ENCODE measurements around the gene FHL2. TPM values are rescaled to one million over a fixed set of nuclear protein-coding genes. Genes with fewer than 3 reads are reported as not detected.

Gene FHL2
- total RNA-seq, 1 donor: 267 TPM

DNA sequence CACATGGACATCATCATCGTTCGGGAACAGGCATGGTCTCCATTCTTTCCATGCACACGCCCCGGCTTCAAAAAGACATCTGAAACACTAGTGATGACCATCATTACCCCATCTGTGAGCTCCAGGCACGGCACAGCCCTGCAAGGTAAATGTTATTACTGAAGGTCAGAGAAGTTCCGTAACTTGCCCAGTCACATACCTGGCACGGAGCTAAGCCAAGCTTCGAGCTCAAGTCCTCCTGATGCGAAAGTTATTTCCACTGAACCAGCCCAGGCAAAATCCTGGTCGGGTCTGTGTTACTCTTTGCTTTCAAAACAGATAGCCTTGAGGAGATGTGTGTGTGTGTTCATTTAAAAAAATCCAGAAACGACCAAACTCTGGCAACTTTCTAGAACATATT is 22.8 kb downstream of the FHL2 start:
- DNase-seq (ENCODE audit: low read depth): peak; percentile 63
- TF ChIP-seq, protein P1, sequence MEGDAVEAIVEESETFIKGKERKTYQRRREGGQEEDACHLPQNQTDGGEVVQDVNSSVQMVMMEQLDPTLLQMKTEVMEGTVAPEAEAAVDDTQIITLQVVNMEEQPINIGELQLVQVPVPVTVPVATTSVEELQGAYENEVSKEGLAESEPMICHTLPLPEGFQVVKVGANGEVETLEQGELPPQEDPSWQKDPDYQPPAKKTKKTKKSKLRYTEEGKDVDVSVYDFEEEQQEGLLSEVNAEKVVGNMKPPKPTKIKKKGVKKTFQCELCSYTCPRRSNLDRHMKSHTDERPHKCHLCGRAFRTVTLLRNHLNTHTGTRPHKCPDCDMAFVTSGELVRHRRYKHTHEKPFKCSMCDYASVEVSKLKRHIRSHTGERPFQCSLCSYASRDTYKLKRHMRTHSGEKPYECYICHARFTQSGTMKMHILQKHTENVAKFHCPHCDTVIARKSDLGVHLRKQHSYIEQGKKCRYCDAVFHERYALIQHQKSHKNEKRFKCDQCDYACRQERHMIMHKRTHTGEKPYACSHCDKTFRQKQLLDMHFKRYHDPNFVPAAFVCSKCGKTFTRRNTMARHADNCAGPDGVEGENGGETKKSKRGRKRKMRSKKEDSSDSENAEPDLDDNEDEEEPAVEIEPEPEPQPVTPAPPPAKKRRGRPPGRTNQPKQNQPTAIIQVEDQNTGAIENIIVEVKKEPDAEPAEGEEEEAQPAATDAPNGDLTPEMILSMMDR (IDR thresholded peaks at IDR 0.05; ENCODE audit: insufficient read depth, low read length): no peak
- no peak overlapping the region for H3K4me3 ChIP-seq (ENCODE audit: low read depth, low read length)

DNA sequence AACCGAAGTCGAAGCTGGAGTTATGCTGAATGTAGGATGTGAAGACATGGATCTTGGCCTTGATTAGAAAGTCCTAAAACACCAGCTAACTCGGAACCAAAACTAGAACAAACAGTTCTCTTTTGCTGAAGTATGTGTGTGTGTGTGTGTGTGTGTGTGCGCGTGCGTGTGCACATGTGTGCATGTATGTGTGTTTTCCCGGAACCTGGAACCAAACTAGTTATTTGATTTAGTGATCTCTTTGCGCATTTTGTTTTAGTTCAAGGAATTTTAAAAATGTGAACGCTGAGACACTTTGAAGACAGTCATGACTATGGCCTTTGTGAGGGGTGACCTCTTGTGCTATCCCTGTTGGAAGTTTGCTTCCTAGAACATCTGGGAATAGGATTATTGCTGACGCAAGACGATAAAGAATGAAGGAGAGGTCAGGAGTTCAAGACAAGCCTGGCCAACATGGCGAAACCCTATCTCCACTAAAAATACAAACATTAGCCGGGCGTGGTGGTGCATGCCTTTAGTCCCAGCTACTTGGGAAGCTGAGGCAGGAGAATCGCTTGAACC is 23.8 kb downstream of the FHL2 start:
- TF ChIP-seq, protein P1 (IDR thresholded peaks at IDR 0.05; ENCODE audit: insufficient read depth, low read length): no peak
- H3K4me3 ChIP-seq (ENCODE audit: low read depth, low read length): no peak overlapping the region
- peak; percentile 95 for DNase-seq (ENCODE audit: low read depth)

DNA sequence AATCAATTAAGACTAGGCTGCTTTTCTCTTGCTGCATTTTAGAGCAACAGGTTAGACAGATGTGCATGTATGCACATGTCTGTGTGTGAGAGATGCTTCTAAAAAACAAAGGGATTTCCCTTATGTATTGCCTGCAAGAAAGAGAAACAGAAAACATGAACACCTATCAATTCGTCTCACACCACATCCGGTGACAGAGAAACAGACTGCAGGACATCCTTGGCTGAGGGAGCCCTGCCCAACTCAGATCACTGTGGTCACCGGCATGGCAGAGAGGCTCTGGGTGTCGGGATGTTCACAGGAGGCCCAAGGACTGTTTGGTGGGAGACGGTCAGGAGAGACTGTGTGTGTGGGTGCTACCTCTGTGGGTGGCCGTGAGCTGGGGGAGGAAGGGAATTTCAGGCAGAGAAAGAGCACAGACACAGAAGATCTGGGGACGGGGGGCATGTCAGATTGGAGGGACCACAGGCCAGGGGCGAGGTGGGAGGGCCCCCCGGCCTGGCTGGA is 24.9 kb downstream of the FHL2 start:
- no peak overlapping the region for H3K4me3 ChIP-seq (ENCODE audit: low read depth, low read length)
- TF ChIP-seq, protein P1 (IDR thresholded peaks at IDR 0.05; ENCODE audit: insufficient read depth, low read length): no peak

DNA sequence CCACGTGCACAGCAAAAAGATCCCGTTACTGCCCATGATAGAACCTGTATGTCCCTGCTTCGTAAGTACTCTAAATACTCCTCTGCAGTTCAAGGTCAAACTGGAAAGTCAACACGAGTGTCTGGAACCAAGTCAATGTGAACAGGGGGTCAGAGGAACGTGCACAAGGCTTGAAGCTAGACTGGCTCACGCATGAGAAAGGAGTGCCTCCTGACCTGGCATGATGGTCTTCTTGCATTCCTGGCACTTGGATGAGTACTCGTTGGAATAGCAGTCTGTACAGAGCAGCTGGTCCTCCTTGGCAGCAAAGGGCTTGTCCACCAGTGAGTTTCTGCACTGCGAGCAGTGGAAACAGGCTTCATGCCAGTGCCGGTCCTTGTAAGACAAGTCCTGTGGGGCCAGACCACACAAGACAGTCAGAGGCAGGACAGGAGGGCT is 25.5 kb downstream of the FHL2 start:
- TF ChIP-seq, protein P1 (IDR thresholded peaks at IDR 0.05; ENCODE audit: insufficient read depth, low read length): no peak
- peak; percentile 86 for DNase-seq (ENCODE audit: low read depth)
- H3K4me3 ChIP-seq (ENCODE audit: low read depth, low read length): no peak overlapping the region

More for the DNA sequence above, 24.9 kb downstream of the FHL2 start:
- DNase-seq (ENCODE audit: low read depth): no peak

DNA sequence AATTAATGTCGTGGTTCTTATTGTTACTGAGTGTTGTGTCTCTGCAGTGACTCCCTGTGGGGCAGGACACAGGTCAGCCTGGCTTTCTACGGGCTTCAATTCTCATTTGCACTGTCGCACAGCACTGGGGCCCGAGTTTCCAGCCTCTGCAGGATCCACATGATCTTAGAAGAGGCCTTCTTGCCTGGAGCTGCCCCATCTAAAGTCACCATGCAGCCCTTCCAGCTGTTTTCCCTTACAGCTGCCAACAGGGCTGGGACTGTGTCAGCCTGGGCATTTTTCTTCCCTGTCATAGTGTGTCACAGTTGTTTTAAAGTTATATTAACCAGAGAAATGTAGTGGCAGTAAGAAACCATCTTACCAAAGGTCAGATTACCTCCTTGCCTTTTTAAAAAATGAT is 27.0 kb downstream of the FHL2 start:
- no peak for DNase-seq (ENCODE audit: low read depth)
- TF ChIP-seq, protein P1 (IDR thresholded peaks at IDR 0.05; ENCODE audit: insufficient read depth, low read length): no peak
- H3K4me3 ChIP-seq (ENCODE audit: low read depth, low read length): no peak overlapping the region

DNA sequence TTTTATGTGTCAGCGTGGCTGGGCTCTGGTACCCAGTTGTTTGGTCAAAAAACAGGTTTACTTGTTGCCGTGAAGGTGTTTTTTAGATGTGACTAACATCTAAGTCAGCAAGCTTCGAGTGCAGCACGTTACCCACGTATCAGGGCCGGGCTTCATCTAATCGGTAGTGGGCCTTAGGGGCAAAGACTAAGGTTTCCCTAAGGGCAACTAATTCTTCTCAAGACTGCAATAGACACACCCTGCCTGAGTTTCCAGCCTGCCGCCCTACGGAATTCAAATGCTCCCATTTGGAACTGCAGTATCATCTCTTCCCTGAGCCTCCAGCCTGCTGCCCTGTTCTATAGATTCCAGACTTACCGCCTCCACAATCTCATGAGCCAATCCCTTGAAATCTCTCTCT is 27.7 kb downstream of the FHL2 start:
- TF ChIP-seq, protein P1 (IDR thresholded peaks at IDR 0.05; ENCODE audit: insufficient read depth, low read length): no peak
- H3K4me3 ChIP-seq (ENCODE audit: low read depth, low read length): no peak overlapping the region
- no peak for DNase-seq (ENCODE audit: low read depth)

Measured in fibroblast of the aortic adventitia (primary cell).